Measurements from ENCODE around the gene DYNLL2. TPM values are rescaled to one million over a fixed set of nuclear protein-coding genes. Genes with fewer than 3 reads are reported as not detected.
A peak's percentile ranks its signal among the peaks of the same experiment; 100 is the strongest.

DYNLL2 gene
- total and polyA plus RNA-seq, 9 of the 15 experiments (the other 6 are each of a cell fraction or from before 2014, with no cell fraction given) = 1.8 to 24.5 (median 13.0) TPM

- no peak for TF ChIP-seq HOMEZ (CRISPR knock-in tag; IDR thresholded peaks at IDR 0.05)
- TF ChIP-seq OTX1 (CRISPR knock-in tag; IDR thresholded peaks at IDR 0.05) = 0 out of 2 replicates have a peak, but pooled peaks have one; percentile 55
- no peak for TF ChIP-seq YBX1 (IDR thresholded peaks at IDR 0.05)
- TF ChIP-seq ZNF134 (CRISPR knock-in tag; conservative IDR thresholded peaks at IDR 0.05) = no peak
- 0 out of 2 replicates have a peak, but pooled peaks have one; percentile 39 for TF ChIP-seq MTA3 (IDR thresholded peaks at IDR 0.05; ENCODE audit: borderline replicate concordance)
- TF ChIP-seq BRF1 (IDR thresholded peaks at IDR 0.05; ENCODE audit: borderline replicate concordance, extremely low read depth, insufficient read length) = no peak
- TF ChIP-seq KAT2B (IDR thresholded peaks at IDR 0.05; ENCODE audit: low read depth, low read length) = no peak
- TF ChIP-seq SUPT5H (IDR thresholded peaks at IDR 0.05) = 0 out of 2 replicates have a peak, but pooled peaks have one; percentile 35
- TF ChIP-seq ZBTB7A (IDR thresholded peaks at IDR 0.05; ENCODE audit: borderline replicate concordance, control insufficient read depth, low read depth, low read length) = peak; percentile 75; the same call in 1 of the 2 replicates
- TF ChIP-seq, protein P1, sequence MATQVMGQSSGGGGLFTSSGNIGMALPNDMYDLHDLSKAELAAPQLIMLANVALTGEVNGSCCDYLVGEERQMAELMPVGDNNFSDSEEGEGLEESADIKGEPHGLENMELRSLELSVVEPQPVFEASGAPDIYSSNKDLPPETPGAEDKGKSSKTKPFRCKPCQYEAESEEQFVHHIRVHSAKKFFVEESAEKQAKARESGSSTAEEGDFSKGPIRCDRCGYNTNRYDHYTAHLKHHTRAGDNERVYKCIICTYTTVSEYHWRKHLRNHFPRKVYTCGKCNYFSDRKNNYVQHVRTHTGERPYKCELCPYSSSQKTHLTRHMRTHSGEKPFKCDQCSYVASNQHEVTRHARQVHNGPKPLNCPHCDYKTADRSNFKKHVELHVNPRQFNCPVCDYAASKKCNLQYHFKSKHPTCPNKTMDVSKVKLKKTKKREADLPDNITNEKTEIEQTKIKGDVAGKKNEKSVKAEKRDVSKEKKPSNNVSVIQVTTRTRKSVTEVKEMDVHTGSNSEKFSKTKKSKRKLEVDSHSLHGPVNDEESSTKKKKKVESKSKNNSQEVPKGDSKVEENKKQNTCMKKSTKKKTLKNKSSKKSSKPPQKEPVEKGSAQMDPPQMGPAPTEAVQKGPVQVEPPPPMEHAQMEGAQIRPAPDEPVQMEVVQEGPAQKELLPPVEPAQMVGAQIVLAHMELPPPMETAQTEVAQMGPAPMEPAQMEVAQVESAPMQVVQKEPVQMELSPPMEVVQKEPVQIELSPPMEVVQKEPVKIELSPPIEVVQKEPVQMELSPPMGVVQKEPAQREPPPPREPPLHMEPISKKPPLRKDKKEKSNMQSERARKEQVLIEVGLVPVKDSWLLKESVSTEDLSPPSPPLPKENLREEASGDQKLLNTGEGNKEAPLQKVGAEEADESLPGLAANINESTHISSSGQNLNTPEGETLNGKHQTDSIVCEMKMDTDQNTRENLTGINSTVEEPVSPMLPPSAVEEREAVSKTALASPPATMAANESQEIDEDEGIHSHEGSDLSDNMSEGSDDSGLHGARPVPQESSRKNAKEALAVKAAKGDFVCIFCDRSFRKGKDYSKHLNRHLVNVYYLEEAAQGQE (IDR thresholded peaks at IDR 0.05; ENCODE audit: borderline replicate concordance) = no peak
- TF ChIP-seq, protein P1 (CRISPR knock-in tag; IDR thresholded peaks at IDR 0.05; ENCODE audit: low read depth) = 0 out of 2 replicates have a peak, but pooled peaks have one; percentile 25
Measured at GRCh38 chr17:58082870-58083490, at the start of gene DYNLL2 (continued).
